Subcutaneous abdominal adipose tissue (tissue), 5 donors: ENCODE results near the gene COX10.
"Not testable (repeated sequence)": the region's sequence is repeated elsewhere in the genome, so short reads cannot be mapped to it uniquely, and the experiment has no call there.

Experiments
- H3K27ac ChIP-seq: one replicate; pipeline ENCODE4 v1.7.0; 2013; ENCODE audit warnings: low read depth, mild to moderate bottlenecking, inconsistent platforms, low read length, moderate library complexity
- H3K27me3 ChIP-seq, 5 donors: one replicate each; pipeline ENCODE4 v1.7.0; 2013; ENCODE audit warnings: low read length in 5 of 5, inconsistent platforms in 1 of 5; ENCODE audit not compliant: control insufficient read depth in 5 of 5, insufficient read depth in 4 of 5
- H3K36me3 ChIP-seq, 5 donors: one replicate each; pipeline ENCODE4 v1.7.0; 2013; ENCODE audit warnings: low read length in 5 of 5; ENCODE audit not compliant: control insufficient read depth in 5 of 5, insufficient read depth in 5 of 5
- H3K4me1 ChIP-seq, 5 donors: one replicate each; pipeline ENCODE4 v1.7.0; 2013; ENCODE audit warnings: low read length in 5 of 5, mild to moderate bottlenecking in 3 of 5, moderate library complexity in 1 of 5; ENCODE audit not compliant: control insufficient read depth in 5 of 5, insufficient read depth in 5 of 5
- H3K4me3 ChIP-seq, 5 donors: one replicate each; pipeline ENCODE4 v1.7.0; 2013; ENCODE audit warnings: low read length in 5 of 5, low read depth in 1 of 5
- H3K9ac ChIP-seq, 5 donors: one replicate each; pipeline ENCODE4 v1.7.0; 2013; ENCODE audit warnings: low read length in 5 of 5, mild to moderate bottlenecking in 4 of 5, moderate library complexity in 3 of 5
- H3K9me3 ChIP-seq, 5 donors: one replicate each; pipeline ENCODE4 v1.7.0; 2013; ENCODE audit warnings: low read length in 5 of 5; ENCODE audit not compliant: control insufficient read depth in 5 of 5
- donor health status: healthy.
- donor health status: healthy.
- donor health status: healthy.
- donor health status: healthy.
- donor health status: healthy.

The COX10 gene

GRCh38 chr17:14158707-14159106 is 89.4 kb downstream of the COX10 start:
- Histone ChIP-seq H3K36me3 (peaks cover 0 to 9% (median 2%) of the 10 kb centered on the region in 5 donors), H3K4me3 (no peak overlapping the region), H3K27me3 (no peaks in the 10 kb centered on the region), H3K9ac (no peak overlapping the region), H3K9me3 (no peaks in the 10 kb centered on the region), H3K4me1 (no peaks in the 10 kb centered on the region), H3K27ac (no peak overlapping the region)

- no peak overlapping the region for H3K27ac ChIP-seq
- H3K36me3 ChIP-seq: peaks cover 0 to 9% (median 2%) of the 10 kb centered on the region in 5 donors
- H3K27me3 ChIP-seq: no peaks in the 10 kb centered on the region
- H3K9ac ChIP-seq: no peak overlapping the region
- H3K4me3 ChIP-seq: no peak overlapping the region
- no peaks in the 10 kb centered on the region for H3K9me3 ChIP-seq
- no peaks in the 10 kb centered on the region for H3K4me1 ChIP-seq
Observed at GRCh38 chr17:14161419-14161818, 92.1 kb downstream of the COX10 start.

GRCh38 chr17:14165616-14166015 is 96.3 kb downstream of the COX10 start:
- Histone ChIP-seq H3K9me3 (peaks cover 0 to 14% (median 5%) of the 10 kb centered on the region in 5 donors), H3K27ac (no peak overlapping the region), H3K27me3 (no peaks in the 10 kb centered on the region), H3K4me1 (no peaks in the 10 kb centered on the region), H3K4me3 (no peak overlapping the region), H3K36me3 (peaks cover 0 to 4% (median 0%) of the 10 kb centered on the region in 5 donors), H3K9ac (no peak overlapping the region)

- not testable (repeated sequence) for H3K27ac ChIP-seq, H3K27me3 ChIP-seq
Observed at GRCh38 chr17:14167831-14168230, 98.5 kb downstream of the COX10 start.

GRCh38 chr17:14168582-14168981 is 99.3 kb downstream of the COX10 start:
- Histone ChIP-seq H3K36me3 (no peaks in the 10 kb centered on the region), H3K9me3 (peaks cover 0 to 14% (median 5%) of the 10 kb centered on the region in 5 donors), H3K4me3 (no peak overlapping the region), H3K4me1 (no peaks in the 10 kb centered on the region), H3K27me3 (no peaks in the 10 kb centered on the region), H3K9ac (no peak overlapping the region), H3K27ac (no peak overlapping the region)

More at GRCh38 chr17:14167831-14168230, 98.5 kb downstream of the COX10 start:
- peaks cover 0 to 14% (median 5%) of the 10 kb centered on the region in 5 donors for H3K9me3 ChIP-seq
- not testable (repeated sequence) for H3K4me1 ChIP-seq, H3K9ac ChIP-seq, H3K36me3 ChIP-seq, H3K4me3 ChIP-seq

- Histone ChIP-seq H3K4me1 (no peaks in the 10 kb centered on the region), H3K27ac (no peak overlapping the region), H3K27me3 (no peaks in the 10 kb centered on the region), H3K36me3 (no peaks in the 10 kb centered on the region), H3K9ac (no peak overlapping the region), H3K9me3 (peaks cover 0 to 14% (median 5%) of the 10 kb centered on the region in 5 donors), H3K4me3 (no peak overlapping the region)
Observed at GRCh38 chr17:14169287-14169686, 100.0 kb downstream of the COX10 start.

GRCh38 chr17:14169901-14170300 is 100.6 kb downstream of the COX10 start:
- H3K9me3 ChIP-seq: peaks cover 0 to 14% (median 5%) of the 10 kb centered on the region in 5 donors
- no peak overlapping the region for H3K4me3 ChIP-seq
- no peaks in the 10 kb centered on the region for H3K27me3 ChIP-seq
- H3K27ac ChIP-seq: no peak overlapping the region
- H3K4me1 ChIP-seq: no peaks in the 10 kb centered on the region
- no peak overlapping the region for H3K9ac ChIP-seq
- H3K36me3 ChIP-seq: no peaks in the 10 kb centered on the region

- not testable (repeated sequence) for H3K36me3 ChIP-seq, H3K4me3 ChIP-seq, H3K9ac ChIP-seq, H3K27ac ChIP-seq, H3K9me3 ChIP-seq, H3K27me3 ChIP-seq, H3K4me1 ChIP-seq
Observed at GRCh38 chr17:14176989-14177388, 107.7 kb downstream of the COX10 start.

- not testable (repeated sequence) for H3K27ac ChIP-seq, H3K4me1 ChIP-seq, H3K9ac ChIP-seq, H3K36me3 ChIP-seq, H3K4me3 ChIP-seq, H3K27me3 ChIP-seq, H3K9me3 ChIP-seq
Observed at GRCh38 chr17:14177801-14178200, 108.5 kb downstream of the COX10 start.

- H3K4me1 ChIP-seq, H3K4me3 ChIP-seq, H3K36me3 ChIP-seq, H3K9me3 ChIP-seq, H3K27me3 ChIP-seq, H3K9ac ChIP-seq, H3K27ac ChIP-seq: not testable (repeated sequence)
Observed at GRCh38 chr17:14179951-14180350, 110.6 kb downstream of the COX10 start.

GRCh38 chr17:14182084-14182483 is 112.8 kb downstream of the COX10 start:
- not testable (repeated sequence) for H3K4me1 ChIP-seq, H3K4me3 ChIP-seq, H3K27ac ChIP-seq, H3K36me3 ChIP-seq, H3K9ac ChIP-seq, H3K9me3 ChIP-seq, H3K27me3 ChIP-seq
